MV-4-11 (cell line): ENCODE measurements around the gene YEATS4.

Source experiments
- DNase-seq: peaks from one replicate; lab custom pipeline; 2025; lab: John Stamatoyannopoulos, UW

The YEATS4 gene

GRCh38 chr12:69342421-69342820, 17.1 kb upstream of the YEATS4 start:
- DNase-seq = peak; percentile 16

DNA sequence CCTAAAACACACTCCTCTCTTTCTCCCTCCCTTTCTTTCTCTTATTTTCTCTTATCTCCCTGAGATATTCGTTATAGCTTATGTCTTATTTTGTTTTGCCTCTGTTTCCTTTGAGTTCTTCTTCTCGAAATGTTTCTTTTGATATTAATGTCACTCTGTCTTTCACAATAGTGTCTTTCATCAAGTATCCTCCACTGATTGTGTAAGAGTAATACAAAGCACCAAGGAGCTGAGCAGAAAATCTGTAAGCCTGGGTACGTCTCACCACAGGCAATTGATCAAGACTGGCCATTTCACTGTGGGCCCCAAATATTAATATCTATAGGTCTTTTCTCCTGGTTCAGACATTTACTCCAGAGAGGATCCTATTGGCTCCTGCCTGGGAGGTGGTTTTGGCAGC, 16.2 kb upstream of the YEATS4 start:
- DNase-seq = peak; percentile 75

DNA sequence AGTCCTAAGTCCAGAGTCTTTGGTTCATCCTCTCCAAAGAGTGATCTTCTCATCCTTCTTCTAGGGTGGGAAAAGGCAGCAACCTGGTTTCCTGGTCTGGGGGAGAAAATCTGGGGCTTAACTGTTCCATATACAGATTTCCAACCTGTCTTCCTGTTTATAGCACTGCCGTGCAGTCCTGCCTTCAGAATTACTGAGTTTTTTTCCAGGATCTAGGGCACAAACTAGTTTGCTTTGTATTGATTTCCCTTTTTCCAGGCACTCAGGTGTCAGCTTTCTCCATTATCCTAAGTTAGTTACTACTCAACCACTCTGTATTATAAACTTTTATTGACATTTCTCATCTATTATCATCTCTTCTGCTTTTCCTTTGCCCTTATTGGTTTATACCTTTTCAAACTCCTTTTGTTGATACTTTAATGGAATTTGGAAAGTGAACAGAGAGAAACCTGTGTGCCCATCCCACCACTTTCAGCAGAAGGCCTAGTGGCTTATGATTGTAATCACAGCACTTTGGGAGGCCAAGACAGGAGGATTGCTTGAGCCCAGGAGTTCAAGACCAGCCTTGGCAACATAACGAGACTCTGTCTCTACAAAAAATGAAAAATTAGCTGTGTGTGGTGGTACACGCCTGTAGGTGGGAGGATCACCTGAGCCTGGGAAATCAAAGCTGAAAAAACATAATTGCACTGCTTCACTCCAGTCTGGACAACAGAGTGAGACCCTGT, 15.5 kb upstream of the YEATS4 start:
- no peak for DNase-seq

GRCh38 chr12:69345077-69345476, 14.5 kb upstream of the YEATS4 start:
- no peak for DNase-seq

- no peak for DNase-seq
Measured at GRCh38 chr12:69345742-69346141, 13.8 kb upstream of the YEATS4 start.

DNA sequence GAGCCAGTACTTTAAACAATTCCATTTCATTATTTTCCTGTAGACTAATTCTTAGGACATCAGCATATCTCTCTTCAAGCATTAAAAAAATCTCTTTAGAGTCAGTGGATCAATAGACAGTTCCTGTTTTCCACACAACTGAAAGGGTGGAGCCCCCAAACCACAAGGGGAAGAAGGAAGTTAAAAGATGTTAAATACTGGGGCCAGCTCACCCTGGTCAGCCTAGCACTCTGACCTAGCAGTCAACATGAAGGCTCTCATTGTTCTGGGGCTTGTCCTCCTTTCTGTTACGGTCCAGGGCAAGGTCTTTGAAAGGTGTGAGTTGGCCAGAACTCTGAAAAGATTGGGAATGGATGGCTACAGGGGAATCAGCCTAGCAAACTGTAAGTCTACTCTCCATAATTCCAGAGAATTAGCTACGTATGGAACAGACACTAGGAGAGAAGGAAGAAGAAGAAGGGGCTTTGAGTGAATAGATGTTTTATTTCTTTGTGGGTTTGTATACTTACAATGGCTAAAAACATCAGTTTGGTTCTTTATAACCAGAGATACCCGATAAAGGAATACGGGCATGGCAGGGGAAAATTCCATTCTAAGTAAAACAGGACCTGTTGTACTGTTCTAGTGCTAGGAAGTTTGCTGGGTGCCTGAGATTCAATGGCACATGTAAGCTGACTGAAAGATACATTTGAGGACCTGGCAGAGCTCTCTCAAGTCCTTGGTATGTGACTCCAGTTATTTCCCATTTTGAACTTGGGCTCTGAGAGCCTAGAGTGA, 11.2 kb upstream of the YEATS4 start, which contains the start of gene LYZ:
Gene LYZ (plus strand): TSS at position 220 of the 777 bp plus-strand sequence. CDS start 28 bp downstream, at position 248.
- peak; percentile 94 for DNase-seq

DNA sequence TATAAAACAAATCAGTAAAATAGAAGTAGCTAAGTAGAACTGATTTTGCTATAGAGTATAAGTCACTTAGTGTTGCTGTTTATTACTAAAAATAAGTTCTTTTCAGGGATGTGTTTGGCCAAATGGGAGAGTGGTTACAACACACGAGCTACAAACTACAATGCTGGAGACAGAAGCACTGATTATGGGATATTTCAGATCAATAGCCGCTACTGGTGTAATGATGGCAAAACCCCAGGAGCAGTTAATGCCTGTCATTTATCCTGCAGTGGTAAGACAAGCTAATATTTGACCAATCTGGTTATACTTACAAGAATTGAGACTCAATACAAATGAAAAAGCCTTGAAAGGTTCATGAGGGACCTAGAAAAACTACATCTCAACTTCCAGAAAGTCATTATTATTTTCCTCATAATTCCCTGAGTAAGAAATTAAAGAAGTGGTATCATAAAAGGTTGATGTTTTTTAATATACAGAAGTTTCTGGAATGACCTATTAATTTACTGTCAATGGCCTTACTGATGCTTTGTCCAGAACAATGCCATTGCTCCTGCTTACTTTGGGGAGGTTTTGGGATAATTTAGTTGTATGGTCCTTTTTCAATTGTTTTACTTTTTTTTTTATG, 9.4 kb upstream of the YEATS4 start:
- no peak for DNase-seq

- no peak for DNase-seq
Measured at GRCh38 chr12:69350777-69351176, 8.8 kb upstream of the YEATS4 start.

GRCh38 chr12:69351462-69352236, 7.9 kb upstream of the YEATS4 start:
- no peak for DNase-seq

GRCh38 chr12:69352904-69353303, 6.6 kb upstream of the YEATS4 start:
- no peak for DNase-seq

DNA sequence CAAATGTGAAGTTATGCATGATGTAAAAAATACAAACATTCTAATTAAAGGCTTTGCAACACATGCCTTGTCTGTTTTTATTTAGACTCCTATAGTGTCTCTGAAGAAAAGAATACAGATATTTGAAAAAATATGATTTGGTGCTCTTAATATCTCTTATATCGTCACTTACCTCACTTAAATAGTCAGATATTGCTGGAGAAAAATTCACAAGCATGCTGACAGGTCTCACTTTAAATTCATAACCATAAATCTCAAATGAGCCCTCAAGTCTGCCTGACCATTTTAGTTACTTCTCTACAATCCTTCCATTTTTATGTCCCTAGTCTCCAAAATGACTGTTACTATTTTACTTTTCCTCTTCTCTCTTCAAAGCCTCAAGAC, 5.4 kb upstream of the YEATS4 start:
- no peak for DNase-seq

DNA sequence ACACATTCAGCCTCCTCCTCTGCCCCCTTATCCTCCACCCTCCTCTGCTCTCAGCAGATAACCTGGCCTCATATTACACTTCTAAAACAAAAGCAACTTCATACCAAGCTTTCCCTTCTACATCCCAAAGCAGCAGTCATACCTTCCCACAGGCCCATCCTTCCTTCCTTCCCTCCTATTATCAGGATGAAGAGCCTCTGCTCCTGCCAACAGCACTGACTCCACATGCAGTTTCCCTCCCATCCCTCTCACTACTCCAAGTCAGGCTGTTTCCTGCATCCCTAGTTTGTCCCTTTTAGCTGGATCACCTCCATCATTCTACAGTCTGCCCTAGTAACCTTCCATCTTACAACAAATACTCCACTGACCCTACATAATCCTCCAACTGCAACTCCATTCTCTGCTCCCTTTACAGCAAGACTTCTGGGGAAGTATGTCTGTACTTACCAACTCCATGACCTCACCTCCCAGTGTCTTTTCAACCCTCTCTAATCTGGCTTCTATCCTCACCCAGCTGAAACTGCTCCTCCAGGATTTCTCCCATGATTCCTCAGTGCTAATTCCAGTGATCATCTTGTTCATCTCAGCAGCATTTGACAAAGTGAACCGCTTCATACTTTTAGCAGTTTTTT, 4.9 kb upstream of the YEATS4 start:
- DNase-seq = peak; percentile 50

DNA sequence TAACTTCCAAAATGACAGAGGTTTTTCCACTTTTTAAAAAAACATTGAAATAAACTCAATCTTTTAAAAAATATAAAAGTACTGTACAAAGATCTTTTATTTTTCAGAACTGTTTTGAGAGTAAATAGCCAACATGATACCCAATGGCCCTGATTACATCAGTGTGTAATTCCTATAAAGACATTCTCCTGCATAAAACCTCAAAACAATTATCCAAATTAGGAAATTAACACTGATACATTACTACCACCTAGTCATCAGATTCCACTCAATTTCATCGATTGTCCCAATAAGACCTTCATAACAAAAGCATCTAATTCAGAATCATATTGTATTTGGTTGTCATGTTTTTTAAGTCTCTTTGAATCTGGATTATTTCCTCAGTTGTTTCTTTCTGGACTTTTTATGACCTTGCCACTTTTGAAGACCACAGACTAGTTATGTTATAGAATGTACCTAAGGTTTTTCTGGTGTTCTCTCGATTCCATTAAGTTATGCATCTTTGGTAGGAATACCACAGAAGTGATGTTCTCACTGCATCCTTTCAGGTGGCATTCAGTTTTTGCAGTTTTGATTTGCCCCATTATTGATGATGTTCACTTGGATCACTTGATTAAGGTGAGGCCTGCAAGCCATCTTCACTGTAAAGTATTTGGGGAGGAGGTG, 4.0 kb upstream of the YEATS4 start:
- DNase-seq = peak; percentile 26

GRCh38 chr12:69360348-69360672, 767 bp downstream of the YEATS4 start:
- DNase-seq = no peak

DNA sequence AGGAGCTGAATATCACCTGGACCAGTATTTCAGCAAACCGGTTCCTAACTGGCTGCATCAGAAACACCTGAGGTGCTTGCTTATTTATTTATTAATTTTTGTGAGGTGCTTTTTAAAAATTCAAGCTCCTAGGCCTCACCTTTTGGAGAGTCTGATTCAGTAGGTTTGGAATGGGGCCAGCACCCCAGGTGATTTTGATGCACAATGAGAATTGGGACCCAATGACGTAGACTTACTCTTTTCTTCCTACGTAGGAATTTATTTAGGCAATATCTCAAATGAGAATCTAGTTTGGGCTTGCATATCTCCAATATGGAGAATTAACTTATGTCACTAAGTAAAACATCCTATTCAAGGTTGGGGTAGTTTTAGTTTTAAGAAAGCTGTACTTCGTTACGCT, 7.3 kb downstream of the YEATS4 start:
- no peak for DNase-seq

DNA sequence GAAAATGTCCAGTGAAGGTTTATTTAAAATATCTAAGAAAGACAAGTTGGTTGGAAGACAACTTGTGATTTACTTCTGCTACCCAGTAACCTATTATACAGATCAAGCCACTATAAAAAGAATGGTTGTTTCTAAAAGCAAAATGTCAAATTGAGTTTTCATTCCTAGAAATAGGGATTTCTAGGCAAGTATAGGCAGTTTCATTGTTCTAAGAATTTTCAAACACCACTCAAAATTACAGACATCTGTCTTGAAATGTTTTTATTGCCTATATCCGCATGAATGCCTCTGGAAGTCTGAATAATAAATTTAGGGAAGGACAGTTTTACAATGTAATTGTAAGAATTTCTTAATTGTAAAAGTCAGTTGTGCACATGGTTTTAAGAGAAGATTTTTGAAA, 8.6 kb downstream of the YEATS4 start:
- no peak for DNase-seq

- DNase-seq = no peak
Measured at GRCh38 chr12:69383074-69383473, 23.5 kb downstream of the YEATS4 start.

GRCh38 chr12:69385038-69385437, 25.5 kb downstream of the YEATS4 start:
- no peak for DNase-seq

- DNase-seq = no peak
Measured at GRCh38 chr12:69386921-69387320, 27.4 kb downstream of the YEATS4 start.

DNA sequence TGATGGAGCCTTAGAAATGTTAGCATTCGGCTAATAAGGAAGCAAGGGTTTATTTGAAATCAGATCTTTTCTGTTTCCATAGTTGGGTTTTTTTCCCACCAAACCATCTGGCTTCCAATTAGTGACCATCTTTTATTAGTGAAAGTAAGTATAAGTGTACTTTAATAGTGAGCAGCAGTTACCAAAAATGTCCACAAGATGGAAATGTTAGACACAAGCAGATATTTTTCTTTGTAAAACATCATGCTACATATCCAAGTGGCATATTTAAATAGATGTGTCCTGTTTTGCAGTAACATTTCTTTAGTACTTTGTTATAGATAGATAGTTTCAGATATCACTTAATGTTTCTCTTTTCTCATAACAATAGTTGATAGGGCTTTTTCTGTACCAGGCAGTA, 28.8 kb downstream of the YEATS4 start:
- peak; percentile 36 for DNase-seq

- DNase-seq = no peak
Measured at GRCh38 chr12:69389831-69390230, 30.3 kb downstream of the YEATS4 start.
